GM06990 (cell line): ENCODE data around the gene FMNL3.
A peak's percentile ranks its signal among the peaks of the same experiment; 100 is the strongest.
"Not testable (repeated sequence)": the region's sequence is repeated elsewhere in the genome, so short reads cannot be mapped to it uniquely, and the experiment has no call there.

Experiments used
- DNase-seq: peaks from one replicate; pipeline ENCODE4 v3.0.0-alpha.2; 2011; ENCODE audit not compliant: insufficient read length; ENCODE audit errors: extremely low read depth
- H3K27me3 ChIP-seq: replicated peaks from 2 replicates; pipeline ENCODE4 v1.6.0; 2011; ENCODE audit warnings: low read length; ENCODE audit not compliant: control insufficient read depth, insufficient read depth
- H3K36me3 ChIP-seq: 2 replicates; pipeline ENCODE4 v1.5.1; 2011; ENCODE audit warnings: low read length; ENCODE audit not compliant: control insufficient read depth, insufficient read depth
- H3K4me3 ChIP-seq: replicated peaks from 2 replicates; pipeline ENCODE4 v1.5.1; 2011; ENCODE audit warnings: low read depth, mild to moderate bottlenecking, control low read depth, low read length
- TF ChIP-seq, protein P1 (sequence below): IDR thresholded peaks from 2 replicates; pipeline ENCODE4 v1.5.1; 2011; ENCODE audit warnings: low read length, control low read depth, mild to moderate bottlenecking, inconsistent platforms; ENCODE audit not compliant: insufficient read depth, poor library complexity, severe bottlenecking

FMNL3 gene

DNA sequence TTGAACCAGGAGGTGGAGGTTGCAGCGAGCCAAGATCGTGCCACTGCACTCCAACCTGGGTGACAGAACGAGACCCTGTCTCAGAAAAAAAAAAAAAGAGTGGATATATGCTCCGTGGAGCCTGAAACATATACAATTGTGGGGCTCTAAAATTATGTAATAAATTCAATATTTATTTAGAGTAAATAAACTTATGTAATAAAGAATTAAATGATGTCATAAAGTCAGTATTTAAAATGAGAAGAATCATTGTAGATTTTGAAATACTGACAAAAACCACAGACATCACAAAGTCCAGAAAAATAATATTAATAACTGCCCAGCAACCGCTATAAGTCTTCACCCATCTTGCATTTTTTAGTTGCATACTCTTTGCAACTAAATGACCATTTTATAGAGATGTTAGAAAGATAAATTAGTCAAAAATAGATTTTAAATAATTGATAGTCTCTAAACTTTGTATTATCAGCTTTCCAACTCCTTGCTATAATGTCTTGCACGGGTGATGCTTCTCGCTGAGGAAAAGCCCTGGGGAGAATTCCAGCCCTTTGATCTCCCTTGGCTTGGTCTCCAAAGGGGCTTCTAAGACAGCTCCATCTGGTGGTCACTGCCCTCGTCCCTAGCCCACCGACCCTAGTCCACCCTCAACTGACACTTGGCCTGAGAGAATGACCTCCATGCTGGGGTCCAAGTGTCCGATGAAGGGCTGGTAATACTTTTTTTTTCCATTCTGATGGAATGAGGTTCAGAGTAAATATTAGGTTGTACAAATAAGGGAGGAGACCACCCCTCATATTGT is 26.2 kb upstream of the FMNL3 start:
- Histone ChIP-seq H3K27me3 (no peaks in the 10 kb centered on the region), H3K36me3 (no peaks in the 10 kb centered on the region), H3K4me3 (no peak overlapping the region)
- TF ChIP-seq, protein P1, sequence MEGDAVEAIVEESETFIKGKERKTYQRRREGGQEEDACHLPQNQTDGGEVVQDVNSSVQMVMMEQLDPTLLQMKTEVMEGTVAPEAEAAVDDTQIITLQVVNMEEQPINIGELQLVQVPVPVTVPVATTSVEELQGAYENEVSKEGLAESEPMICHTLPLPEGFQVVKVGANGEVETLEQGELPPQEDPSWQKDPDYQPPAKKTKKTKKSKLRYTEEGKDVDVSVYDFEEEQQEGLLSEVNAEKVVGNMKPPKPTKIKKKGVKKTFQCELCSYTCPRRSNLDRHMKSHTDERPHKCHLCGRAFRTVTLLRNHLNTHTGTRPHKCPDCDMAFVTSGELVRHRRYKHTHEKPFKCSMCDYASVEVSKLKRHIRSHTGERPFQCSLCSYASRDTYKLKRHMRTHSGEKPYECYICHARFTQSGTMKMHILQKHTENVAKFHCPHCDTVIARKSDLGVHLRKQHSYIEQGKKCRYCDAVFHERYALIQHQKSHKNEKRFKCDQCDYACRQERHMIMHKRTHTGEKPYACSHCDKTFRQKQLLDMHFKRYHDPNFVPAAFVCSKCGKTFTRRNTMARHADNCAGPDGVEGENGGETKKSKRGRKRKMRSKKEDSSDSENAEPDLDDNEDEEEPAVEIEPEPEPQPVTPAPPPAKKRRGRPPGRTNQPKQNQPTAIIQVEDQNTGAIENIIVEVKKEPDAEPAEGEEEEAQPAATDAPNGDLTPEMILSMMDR = no peak
- DNase-seq = no peak

DNA sequence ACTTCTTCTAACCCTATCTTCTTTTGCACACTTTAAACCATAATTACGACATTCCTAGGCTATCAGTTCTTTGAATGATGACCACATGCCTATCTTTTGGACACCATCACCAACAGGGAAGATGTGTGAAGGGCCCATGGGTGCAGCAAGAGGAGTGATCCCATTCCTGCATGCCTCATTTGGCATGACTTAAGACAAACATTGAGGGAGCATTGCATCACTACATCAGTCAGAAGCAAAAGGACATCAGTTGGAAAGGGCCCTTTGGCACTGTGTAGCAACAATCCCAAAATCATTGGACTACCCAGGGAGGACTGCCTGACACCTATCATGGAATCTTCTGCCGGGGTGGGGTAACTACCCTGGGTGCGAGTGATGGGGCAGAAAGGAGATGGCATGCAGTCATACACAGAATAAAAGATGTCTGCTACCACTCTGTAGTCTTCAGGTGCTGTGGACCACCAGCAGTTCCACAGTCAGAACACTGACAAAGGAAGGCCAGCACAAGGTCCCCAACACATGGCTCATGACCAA is 23.4 kb upstream of the FMNL3 start:
- DNase-seq = no peak

DNA sequence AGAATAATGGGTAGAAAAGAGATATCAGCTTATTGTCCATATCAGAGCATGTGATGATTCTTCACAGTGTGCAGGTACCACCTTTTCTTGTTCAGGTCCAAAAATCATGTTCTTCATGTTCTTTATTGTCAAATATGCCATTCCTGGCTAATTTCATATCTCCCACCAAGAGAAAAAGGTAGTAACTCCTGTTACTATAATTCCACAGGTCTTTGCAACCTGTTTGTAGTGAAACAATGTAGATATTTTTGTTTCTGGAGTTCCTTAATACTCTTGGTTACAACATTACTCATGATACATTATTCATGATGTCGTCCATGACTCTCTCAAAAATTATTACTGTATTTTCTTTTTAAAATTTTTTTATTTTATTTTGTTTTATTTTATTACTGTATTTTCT is 22.8 kb upstream of the FMNL3 start:
- TF ChIP-seq, protein P1 = no peak
- no peak for DNase-seq
- H3K4me3 ChIP-seq = no peak overlapping the region

More for the DNA sequence above, 23.4 kb upstream of the FMNL3 start:
- no peak overlapping the region for H3K4me3 ChIP-seq
- TF ChIP-seq, protein P1 = no peak
- no peaks in the 10 kb centered on the region for H3K27me3 ChIP-seq
- no peaks in the 10 kb centered on the region for H3K36me3 ChIP-seq

DNA sequence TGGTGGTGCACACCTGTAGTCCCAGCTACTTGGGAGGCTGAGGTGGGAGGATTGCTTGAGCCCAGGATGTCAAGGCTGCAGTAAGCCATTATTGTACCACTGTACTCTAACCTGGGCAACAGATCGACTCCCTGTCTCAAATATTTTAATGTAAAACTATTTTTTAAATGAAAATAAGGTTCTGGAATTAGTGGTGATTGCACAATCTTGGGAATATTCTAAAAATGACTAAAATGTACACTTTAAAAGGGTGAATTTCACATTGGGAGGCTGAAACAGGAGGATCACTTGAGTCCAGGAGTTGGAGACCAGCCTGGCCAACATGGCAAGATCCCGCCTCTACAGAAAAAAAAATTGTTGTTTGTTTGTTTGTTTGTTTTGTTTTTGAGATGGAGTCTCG is 21.2 kb upstream of the FMNL3 start:
- H3K27me3 ChIP-seq = no peaks in the 10 kb centered on the region
- DNase-seq = no peak
- no peak overlapping the region for H3K4me3 ChIP-seq
- TF ChIP-seq, protein P1 = no peak
- H3K36me3 ChIP-seq = no peaks in the 10 kb centered on the region

More for the DNA sequence above, 22.8 kb upstream of the FMNL3 start:
- no peaks in the 10 kb centered on the region for H3K27me3 ChIP-seq
- no peaks in the 10 kb centered on the region for H3K36me3 ChIP-seq

DNA sequence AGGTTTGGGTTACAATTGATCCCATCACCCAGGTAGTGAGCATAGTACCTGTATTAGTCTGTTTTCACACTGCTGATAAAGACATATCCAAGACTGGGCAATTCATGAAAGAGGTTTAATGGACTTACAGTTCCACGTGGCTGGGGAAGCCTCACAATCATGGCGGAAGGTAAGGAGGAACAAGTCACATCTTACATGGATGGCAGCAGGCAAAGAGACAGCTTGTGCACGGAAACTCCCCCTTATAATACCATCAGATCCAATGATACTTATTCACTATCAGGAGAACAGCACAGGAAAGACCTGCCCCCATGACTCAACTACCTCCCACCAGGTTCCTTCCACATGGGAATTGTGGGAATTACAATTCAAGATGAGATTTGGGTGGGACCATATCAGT is 14.2 kb upstream of the FMNL3 start:
- not testable (repeated sequence) for H3K4me3 ChIP-seq, DNase-seq, H3K27me3 ChIP-seq, H3K36me3 ChIP-seq

DNA sequence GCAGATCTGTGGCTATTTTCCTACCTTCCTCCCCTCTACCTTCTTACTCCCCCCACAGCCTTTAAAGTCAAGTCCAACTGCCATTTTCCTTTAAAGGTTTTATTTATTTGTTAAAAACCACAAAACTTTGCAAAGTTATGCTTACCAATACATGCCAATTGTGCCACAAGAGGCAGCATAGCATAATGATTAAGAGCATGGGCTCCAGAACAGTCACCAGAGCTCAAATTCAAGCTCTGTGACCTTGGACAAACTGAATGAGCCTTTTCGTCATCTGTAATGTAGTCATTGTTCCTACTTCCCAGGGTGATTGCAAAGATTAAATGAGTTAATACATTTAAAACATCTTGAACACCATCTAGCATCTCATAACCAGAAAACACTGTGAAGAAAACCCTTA is 13.0 kb upstream of the FMNL3 start:
- Histone ChIP-seq H3K36me3 (no peaks in the 10 kb centered on the region), H3K27me3 (no peaks in the 10 kb centered on the region), H3K4me3 (no peak overlapping the region)
- DNase-seq = no peak
- TF ChIP-seq, protein P1 = peak; percentile 8

DNA sequence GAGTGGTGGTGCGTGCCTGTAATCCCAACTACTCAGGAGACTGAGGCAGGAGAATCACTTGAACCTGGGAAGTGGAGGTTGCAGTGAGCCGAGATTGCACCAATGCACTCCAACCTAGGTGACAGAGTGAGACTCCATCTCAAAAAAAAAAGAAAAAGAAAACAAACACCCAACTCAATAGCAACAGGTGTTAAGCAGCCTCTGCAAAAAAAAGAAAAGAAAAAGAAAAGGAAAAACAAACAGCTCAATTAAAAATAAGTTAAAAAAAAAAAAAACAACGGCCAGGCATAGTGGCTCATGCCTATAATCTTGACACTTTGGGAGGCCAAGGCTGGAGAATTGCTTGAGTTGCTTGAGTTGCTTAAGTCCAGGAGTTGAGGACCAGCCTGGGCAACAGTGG is 10.6 kb upstream of the FMNL3 start:
- not testable (repeated sequence) for H3K36me3 ChIP-seq, DNase-seq, H3K4me3 ChIP-seq, H3K27me3 ChIP-seq
